IMR-90 (cell line): Measurements from ENCODE around the gene PRR12. TPM values are rescaled to one million over a fixed set of nuclear protein-coding genes. Genes with fewer than 3 reads are reported as not detected.

Experiments
- ATAC-seq: fragments of 200-7000 bp; cut with Tn5 transposase; 2 replicates; pipeline ENCODE4 v1.9.1; 2020; ENCODE audit warnings: low read depth, mild to moderate bottlenecking, moderate library complexity
- BruUV-seq: library from RNA; stranded (reverse); fragments of 400-500 nt; replicated peaks from 2 replicates; lab custom pipeline; 2021; lab: Mats Ljungman, UMichigan
- CTCF ChIA-PET: fragments of 300-600 bp; formaldehyde crosslinking; extraction: SDS; loops from one replicate; lab custom pipeline; 2021; ENCODE audit warnings: antibody characterized with exemption; lab: Yijun Ruan, JAX
- POLR2A ChIA-PET: fragments of 300-600 bp; sonication (Branson Sonifier 250); formaldehyde crosslinking; loops from one replicate; lab custom pipeline; 2022; ENCODE audit warnings: antibody characterized with exemption; ENCODE audit not compliant: unreplicated experiment; lab: Charles Lee
- DNase-seq: peaks from one replicate; pipeline ENCODE4 v3.0.0; 2013
- H2AFZ ChIP-seq: replicated peaks from 2 replicates; pipeline ENCODE3; 2013; ENCODE audit warnings: low read length, mild to moderate bottlenecking; ENCODE audit not compliant: poor library complexity
- H2AK5ac ChIP-seq: 2 replicates; pipeline ENCODE4 v1.6.1; 2013; ENCODE audit warnings: low read depth, low read length, inconsistent platforms
- H2AK9ac ChIP-seq: replicated peaks from 2 replicates; pipeline ENCODE3; 2013; ENCODE audit warnings: mild to moderate bottlenecking, low read depth, low read length, moderate library complexity; ENCODE audit not compliant: poor library complexity
- H2BK120ac ChIP-seq: 2 replicates; pipeline ENCODE4 v1.6.1; 2013; ENCODE audit warnings: low read depth, low read length, inconsistent platforms
- H2BK15ac ChIP-seq: 3 replicates; pipeline ENCODE4 v1.6.1; 2013; ENCODE audit warnings: low read depth, low read length, inconsistent platforms
- H2BK20ac ChIP-seq: 2 replicates; pipeline ENCODE4 v1.6.1; 2013; ENCODE audit warnings: low read depth, mild to moderate bottlenecking, inconsistent platforms, low read length, moderate library complexity
- H2BK5ac ChIP-seq: 2 replicates; pipeline ENCODE4 v1.6.1; 2013; ENCODE audit warnings: mild to moderate bottlenecking, low read depth, low read length, inconsistent platforms; ENCODE audit not compliant: poor library complexity, severe bottlenecking
- H3K14ac ChIP-seq: replicated peaks from 2 replicates; pipeline ENCODE4 v1.6.1; 2013; ENCODE audit warnings: low read depth, low read length, inconsistent platforms
- H3K18ac ChIP-seq: 2 replicates; pipeline ENCODE4 v1.6.1; 2013; ENCODE audit warnings: low read depth, low read length, control low read depth
- H3K23ac ChIP-seq: 2 replicates; pipeline ENCODE4 v1.6.1; 2013; ENCODE audit warnings: low read depth, low read length, inconsistent platforms
- H3K27ac ChIP-seq: 2 replicates; pipeline ENCODE4 v1.5.1; 2013; ENCODE audit warnings: mild to moderate bottlenecking, control low read depth, low read length; ENCODE audit not compliant: insufficient read depth
- H3K27me3 ChIP-seq: 2 replicates; pipeline ENCODE4 v1.6.1; 2013; ENCODE audit warnings: low read length; ENCODE audit not compliant: control insufficient read depth, insufficient read depth
- H3K36me3 ChIP-seq: 2 replicates; pipeline ENCODE4 v1.6.1; 2013; ENCODE audit warnings: low read length, mixed read lengths; ENCODE audit not compliant: control insufficient read depth, insufficient read depth
- H3K4ac ChIP-seq: 2 replicates; pipeline ENCODE4 v1.6.1; 2013; ENCODE audit warnings: low read depth, low read length, inconsistent platforms
- H3K4me1 ChIP-seq: 2 replicates; pipeline ENCODE4 v1.6.1; 2013; ENCODE audit warnings: low read length, mixed read lengths; ENCODE audit not compliant: control insufficient read depth, insufficient read depth
- H3K4me2 ChIP-seq: 2 replicates; pipeline ENCODE4 v1.6.1; 2013; ENCODE audit warnings: low read depth, mild to moderate bottlenecking, control low read depth, low read length, moderate library complexity
- H3K4me3 ChIP-seq: 2 replicates; pipeline ENCODE4 v1.5.1; 2013; ENCODE audit warnings: low read depth, mild to moderate bottlenecking, control low read depth, low read length, moderate library complexity; ENCODE audit not compliant: insufficient read depth
- H3K56ac ChIP-seq: 2 replicates; pipeline ENCODE4 v1.6.1; 2013; ENCODE audit warnings: low read length, inconsistent platforms; ENCODE audit not compliant: insufficient read depth; ENCODE audit errors: extremely low read depth
- H3K79me1 ChIP-seq, 2 experiments: 2 replicates each; pipeline ENCODE4 v1.6.1; 2013; ENCODE audit warnings: low read length in 2 of 2, inconsistent platforms in 1 of 2, low read depth in 1 of 2
- H3K9ac ChIP-seq: 2 replicates; pipeline ENCODE4 v1.6.1; 2013; ENCODE audit warnings: low read depth, low read length, control low read depth
- H3K9me1 ChIP-seq: 2 replicates; pipeline ENCODE4 v1.6.1; 2013; ENCODE audit warnings: low read length, inconsistent platforms; ENCODE audit not compliant: insufficient read depth
- H3K9me3 ChIP-seq: 2 replicates; pipeline ENCODE4 v1.6.1; 2013; ENCODE audit warnings: low read length; ENCODE audit not compliant: control insufficient read depth, insufficient read depth
- H4K20me1 ChIP-seq: 2 replicates; pipeline ENCODE4 v1.6.1; 2013; ENCODE audit warnings: low read length, inconsistent platforms; ENCODE audit not compliant: insufficient read depth
- H4K5ac ChIP-seq: 2 replicates; pipeline ENCODE4 v1.6.1; 2013; ENCODE audit warnings: mild to moderate bottlenecking, low read depth, low read length, control low read depth
- H4K8ac ChIP-seq, 2 experiments: 2 replicates each; pipeline ENCODE4 v1.6.1; 2013; ENCODE audit warnings: low read depth in 2 of 2, low read length in 2 of 2, control low read depth in 1 of 2, inconsistent platforms in 1 of 2
- H4K91ac ChIP-seq: 2 replicates; pipeline ENCODE4 v1.6.1; 2013; ENCODE audit warnings: low read depth, low read length, inconsistent platforms; ENCODE audit not compliant: insufficient read depth
- BHLHE40 ChIP-seq: fragments of 150-350 bp; IDR thresholded peaks from 2 replicates; pipeline ENCODE4 v1.6.1; 2016; ENCODE audit warnings: mild to moderate bottlenecking, low read depth, low read length
- CEBPB ChIP-seq: IDR thresholded peaks from 2 replicates; pipeline ENCODE4 v1.6.1; 2012; ENCODE audit warnings: low read depth, low read length, improper control_type of control experiment
- CHD1 ChIP-seq: IDR thresholded peaks from 2 replicates; pipeline ENCODE4 v1.6.1; 2012; ENCODE audit warnings: low read depth, low read length, improper control_type of control experiment
- ELK1 ChIP-seq: fragments of 150-350 bp; IDR thresholded peaks from 2 replicates; pipeline ENCODE4 v1.6.1; 2016; ENCODE audit warnings: low read depth, mild to moderate bottlenecking, low read length, moderate library complexity, borderline replicate concordance
- FOS ChIP-seq: fragments of 150-350 bp; IDR thresholded peaks from 2 replicates; pipeline ENCODE4 v1.6.1; 2016; ENCODE audit warnings: low read depth, low read length
- MAFK ChIP-seq: IDR thresholded peaks from 2 replicates; pipeline ENCODE4 v1.6.1; 2012; ENCODE audit warnings: low read depth, low read length, improper control_type of control experiment
- MAZ ChIP-seq: IDR thresholded peaks from 2 replicates; pipeline ENCODE4 v1.6.1; 2012; ENCODE audit warnings: low read depth, mild to moderate bottlenecking, low read length, improper control_type of control experiment, moderate library complexity, borderline replicate concordance
- MXI1 ChIP-seq: IDR thresholded peaks from 2 replicates; pipeline ENCODE4 v1.6.1; 2012; ENCODE audit warnings: low read depth, mild to moderate bottlenecking, low read length, moderate library complexity, borderline replicate concordance
- NFE2L2 ChIP-seq: fragments of 150-350 bp; IDR thresholded peaks from 2 replicates; pipeline ENCODE4 v1.6.1; 2016; ENCODE audit warnings: low read depth, mild to moderate bottlenecking, low read length
- RAD21 ChIP-seq: IDR thresholded peaks from 2 replicates; pipeline ENCODE4 v1.6.1; 2012; ENCODE audit warnings: low read length, improper control_type of control experiment
- SMC3 ChIP-seq: fragments of 150-350 bp; IDR thresholded peaks from 2 replicates; pipeline ENCODE4 v1.6.1; 2016; ENCODE audit warnings: low read depth, mild to moderate bottlenecking, antibody characterized with exemption, low read length, moderate library complexity
- WGBS, 2 experiments: methylation state at CpG; one replicate each; pipeline versions ENCODE4 v1.1.5 to v1.1.7; 2013; ENCODE audit warnings: missing lambda C conversion rate in 2 of 2; ENCODE audit not compliant: insufficient read length in 1 of 2; ENCODE audit errors: extremely low coverage in 2 of 2; 5-methylcytosine and 5-hydroxymethylcytosine counted together
- dilution Hi-C: fragments of 300-500 bp; cut with HindIII; formaldehyde crosslinking; loops from one replicate; pipeline ENCODE4 v1.14.3; 2018; ENCODE audit warnings: low sequenced_read_pairs; ENCODE audit not compliant: unreplicated experiment
- in situ Hi-C: fragments of 300-500 bp; cut with MboI; formaldehyde crosslinking; loops from 3 replicates; pipeline ENCODE4 v1.14.3; 2019; ENCODE audit warnings: low sequenced_read_pairs, inconsistent platforms, mixed read lengths
- intact Hi-C: fragments of 100-400 bp; cut with micrococcal nuclease; formaldehyde crosslinking; loops from 2 replicates; pipeline ENCODE4 v1.10.0; 2022
- polyA plus RNA-seq, 3 experiments: library from polyadenylated mRNA; depleted of rRNA; stranded (reverse); fragments of >200 nt; gene quantifications; 2 replicates each; pipeline ENCODE4 v1.2.3, GENCODE V29; 2012; ENCODE audit warnings: low replicate concordance in 1 of 3
- total RNA-seq: library from RNA; depleted of rRNA; stranded (reverse); fragments of >200 nt; gene quantifications from 2 replicates; pipeline ENCODE4 v1.2.3, GENCODE V29; 2012

Gene PRR12
- total and polyA plus RNA-seq, 2 of the 4 experiments (the other 2 are of a cell fraction) = 0.36 to 4.1 TPM

GRCh38 chr19:49546825-49547565 is 44.0 kb upstream of the PRR12 start (continued):
- TF ChIP-seq ELK1 (no peak), MAZ (no peak)

- ChIA-PET CTCF (interaction anchor here (0.8 kb wide), 1 partner anchor 47 kb away, joined by 3 read pairs; no protein-coding TSS in a partner anchor), POLR2A (no interaction called here)
- no peak overlapping the region for H3K56ac ChIP-seq
- no peak overlapping the region for H4K5ac ChIP-seq
- TF ChIP-seq RAD21 (no peak), MXI1 (no peak), SMC3 (no peak), NFE2L2 (no peak), CHD1 (no peak), MAFK (no peak), BHLHE40 (no peak), FOS (no peak), MAZ (no peak), CEBPB (no peak), ELK1 (no peak)
- no peak overlapping the region for H3K4ac ChIP-seq
- no peak overlapping the region for H2AK5ac ChIP-seq
- DNase-seq (no peak), ATAC-seq (no peak)
- no peak overlapping the region for H2BK15ac ChIP-seq
- H2BK20ac ChIP-seq = no peak overlapping the region
- H2BK5ac ChIP-seq = no peak overlapping the region
- no peak overlapping the region for H3K4me3 ChIP-seq
- intact Hi-C loops (loop anchor here (5.0 kb wide), 1 partner anchor 322 kb away; no protein-coding TSS in a partner anchor), dilution Hi-C loops (no loop called here), in situ Hi-C loops (no loop called here)
- peaks cover 3% of the 10 kb centered on the region for H3K36me3 ChIP-seq
- no peak overlapping the region for H4K91ac ChIP-seq
- H3K14ac ChIP-seq = no peak overlapping the region
- no peak overlapping the region for H2AK9ac ChIP-seq
- H2BK120ac ChIP-seq = no peak overlapping the region
- no peaks in the 10 kb centered on the region; the same call in 1 of the 2 replicates for H3K4me1 ChIP-seq
- H3K18ac ChIP-seq = no peak overlapping the region
- no peaks in the 10 kb centered on the region for H3K27me3 ChIP-seq
- H4K8ac ChIP-seq = no peak overlapping the region
- 86% methylated on average over 6 of the region's 13 CpGs; no CpG with 5 or more reads in 1 of the 2 experiments for whole genome bisulfite sequencing, 2 experiments
- no peak overlapping the region for H3K4me2 ChIP-seq
- H4K20me1 ChIP-seq = no peaks in the 10 kb centered on the region
- H3K9me3 ChIP-seq = no peaks in the 10 kb centered on the region
- no peak overlapping the region for H3K23ac ChIP-seq
- H2AFZ ChIP-seq = no peak overlapping the region
- no peak overlapping the region for H3K9ac ChIP-seq
- H3K79me1 ChIP-seq = no peaks in the 10 kb centered on the region
- H3K9me1 ChIP-seq = 0 out of 2 replicates have a peak, but pooled peaks cover 3% of the 10 kb centered on the region
- no peak overlapping the region for H3K27ac ChIP-seq
- no TSS peak for BruUV-seq
Measured at GRCh38 chr19:49549045-49549444, 41.9 kb upstream of the PRR12 start.
